ENCODE results near the gene NTSR1.

NTSR1 gene

GRCh38 chr20:62802026-62802712, 93.5 kb downstream of the NTSR1 start:
- no peak for DNase-seq

GRCh38 chr20:62804021-62804626, 95.5 kb downstream of the NTSR1 start:
- peak overlapping the region; percentile 85 for H3K4me3 Mint-ChIP-seq
- H3K36me3 Mint-ChIP-seq (ENCODE audit: low read depth), result peaks cover 24% of the 10 kb centered on the region
- no peaks in the 10 kb centered on the region for H3K9me3 Mint-ChIP-seq
- no peak overlapping the region for H3K27ac Mint-ChIP-seq
- peaks cover 38% of the 10 kb centered on the region for H3K4me1 Mint-ChIP-seq
- DNase-seq, result no peak
- no peak for TF ChIP-seq CTCF (IDR thresholded peaks at IDR 0.05)
- peaks cover 11% of the 10 kb centered on the region for H3K27me3 Mint-ChIP-seq (ENCODE audit: low read depth, poor library complexity)

More at GRCh38 chr20:62802026-62802712, 93.5 kb downstream of the NTSR1 start:
- Mint-ChIP-seq H3K27me3 (ENCODE audit: low read depth, poor library complexity) (peaks cover 16% of the 10 kb centered on the region), H3K4me3 (peak overlapping the region; percentile 17), H3K27ac (no peak overlapping the region), H3K9me3 (no peaks in the 10 kb centered on the region), H3K36me3 (ENCODE audit: low read depth) (peaks cover 40% of the 10 kb centered on the region), H3K4me1 (peaks cover 47% of the 10 kb centered on the region)
- no peak for TF ChIP-seq CTCF (IDR thresholded peaks at IDR 0.05)

GRCh38 chr20:62804627-62805154, 96.1 kb downstream of the NTSR1 start, which contains the start of gene OGFR:
OGFR (plus strand) TSS chr20:62804835; CDS start chr20:62804860, 25 bp downstream.
- H3K4me3 Mint-ChIP-seq, result peak within 1 kb of the TSS; percentile 87
- peaks cover 38% of the 10 kb centered on the region for H3K4me1 Mint-ChIP-seq
- H3K36me3 Mint-ChIP-seq (ENCODE audit: low read depth), result peaks cover 18% of the 10 kb centered on the region
- peaks cover 11% of the 10 kb centered on the region for H3K27me3 Mint-ChIP-seq (ENCODE audit: low read depth, poor library complexity)
- H3K27ac Mint-ChIP-seq, result no peak within 1 kb of the TSS
- TF ChIP-seq CTCF (IDR thresholded peaks at IDR 0.05), result no peak
- DNase-seq, result peak; percentile 73
- H3K9me3 Mint-ChIP-seq, result no peaks in the 10 kb centered on the region

- peaks cover 13% of the 10 kb centered on the region for H3K36me3 Mint-ChIP-seq (ENCODE audit: low read depth)
- peak overlapping the region; percentile 79 for H3K4me3 Mint-ChIP-seq
- peaks cover 38% of the 10 kb centered on the region for H3K4me1 Mint-ChIP-seq
- peaks cover 11% of the 10 kb centered on the region for H3K27me3 Mint-ChIP-seq (ENCODE audit: low read depth, poor library complexity)
- DNase-seq, result peak; percentile 48
- H3K9me3 Mint-ChIP-seq, result no peaks in the 10 kb centered on the region
- no peak for TF ChIP-seq CTCF (IDR thresholded peaks at IDR 0.05)
- H3K27ac Mint-ChIP-seq, result no peak overlapping the region
Observed at GRCh38 chr20:62805155-62805710, 96.6 kb downstream of the NTSR1 start.

GRCh38 chr20:62805711-62806382, 97.2 kb downstream of the NTSR1 start:
- peak overlapping the region; percentile 79 for H3K4me3 Mint-ChIP-seq

More at GRCh38 chr20:62805711-62806382, 97.2 kb downstream of the NTSR1 start:
- H3K27ac Mint-ChIP-seq, result no peak overlapping the region
- no peaks in the 10 kb centered on the region for H3K9me3 Mint-ChIP-seq
- peak; percentile 81 for DNase-seq
- TF ChIP-seq CTCF (IDR thresholded peaks at IDR 0.05), result no peak
- peaks cover 38% of the 10 kb centered on the region for H3K4me1 Mint-ChIP-seq
- peaks cover 9% of the 10 kb centered on the region for H3K36me3 Mint-ChIP-seq (ENCODE audit: low read depth)
- H3K27me3 Mint-ChIP-seq (ENCODE audit: low read depth, poor library complexity), result peaks cover 11% of the 10 kb centered on the region

Data from nephron progenitor cell (in vitro differentiated cells).